ENCODE measurements around the gene ARAP2. TPM values are rescaled to one million over a fixed set of nuclear protein-coding genes. Genes with fewer than 3 reads are reported as not detected.

ARAP2 gene
- total and polyA plus RNA-seq, 2 donors (not counting 3 experiments of a cell fraction or from before 2014, with no cell fraction given) = not detected

DNA sequence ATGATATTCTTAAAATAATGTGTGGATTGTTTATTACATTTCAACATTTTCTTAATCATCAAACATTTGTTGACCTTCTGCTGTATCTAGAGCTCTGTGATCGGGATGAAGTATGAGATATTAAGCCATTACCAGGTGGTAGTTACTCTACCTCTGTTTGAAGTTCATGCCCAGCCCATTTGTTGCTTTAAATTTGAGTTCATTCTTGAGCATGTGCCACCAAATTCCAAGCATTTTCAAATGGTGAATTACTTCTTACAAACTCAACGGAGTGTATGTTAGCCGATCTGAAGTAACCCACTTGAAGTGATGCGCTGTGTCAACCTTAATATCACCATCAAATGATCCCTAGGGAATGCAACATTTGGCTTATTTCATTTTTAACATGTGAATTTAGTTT lies 29.8 kb upstream of the ARAP2 start:
- TF ChIP-seq JUN (IDR thresholded peaks at IDR 0.05; ENCODE audit: borderline replicate concordance, insufficient read depth, insufficient read length, low read depth) = no peak
- no peak for TF ChIP-seq GATA2 (IDR thresholded peaks at IDR 0.05; ENCODE audit: insufficient read depth, insufficient read length, low read depth, low read length)
- TF ChIP-seq CTCF (IDR thresholded peaks at IDR 0.05; ENCODE audit: extremely low read depth in 1 of 2, insufficient read depth in 1 of 2, low read depth in 1 of 2, low read length in 2 of 2) = no peak
- no peak for TF ChIP-seq EZH2 (IDR thresholded peaks at IDR 0.05; ENCODE audit: borderline replicate concordance, low read depth, low read length, severe bottlenecking)
- TF ChIP-seq POLR2AphosphoS5 (IDR thresholded peaks at IDR 0.05; ENCODE audit: insufficient read depth, low read depth, low read length) = no peak
- Histone ChIP-seq H3K9me3 (replicated peaks; ENCODE audit: control insufficient read depth, insufficient read depth, low read length) (no peaks in the 10 kb centered on the region), H3K4me2 (ENCODE audit: insufficient read depth, low read length) (no peak overlapping the region), H3K27me3 (ENCODE audit: control insufficient read depth in 2 of 2, insufficient read depth in 2 of 2, low read length in 2 of 2) (no peaks in the 10 kb centered on the region), H4K20me1 (replicated peaks; ENCODE audit: control insufficient read depth, extremely low read depth, insufficient read depth, low read length) (no peaks in the 10 kb centered on the region), H2AFZ (ENCODE audit: low read depth, low read length) (no peak overlapping the region), H3K4me1 (ENCODE audit: control insufficient read depth, extremely low read depth, insufficient read depth, low read length) (no peaks in the 10 kb centered on the region), H3K36me3 (ENCODE audit: control insufficient read depth in 2 of 2, extremely low read depth in 1 of 2, insufficient read depth in 2 of 2, low read length in 2 of 2) (no peaks in the 10 kb centered on the region), H3K4me3 (replicated peaks in 1 of 3; ENCODE audit: insufficient read depth in 1 of 3, low read depth in 1 of 3, low read length in 3 of 3) (no peak overlapping the region), H3K9ac (replicated peaks; ENCODE audit: extremely low read depth, insufficient read depth, low read length) (no peak overlapping the region), H3K9me1 (replicated peaks; ENCODE audit: control insufficient read depth, extremely low read depth, insufficient read depth, low read length) (no peaks in the 10 kb centered on the region), H3K79me2 (ENCODE audit: control insufficient read depth, insufficient read depth, low read length) (no peaks in the 10 kb centered on the region), H3K27ac (ENCODE audit: insufficient read depth, low read depth, low read length) (no peak overlapping the region)
- FAIRE-seq (no peak), DNase-seq (ENCODE audit: low read depth, low spot score) (no peak)
- no TSS peak for BruUV-seq (replicated peaks)
- CTCF ChIA-PET = no interaction called here
- dilution Hi-C loops (cut with MboI; ENCODE audit: extremely low pct_ligation_motif_present, low sequenced_read_pairs) (no loop called here), intact Hi-C loops (cut with micrococcal nuclease) (no loop called here)
- POLR2A ChIA-PET = no interaction called here

- no peak for DNase-seq (ENCODE audit: low read depth, low spot score)
- Histone ChIP-seq H2AFZ (ENCODE audit: low read depth, low read length) (no peak overlapping the region), H3K4me2 (ENCODE audit: insufficient read depth, low read length) (no peak overlapping the region), H3K36me3 (ENCODE audit: control insufficient read depth in 2 of 2, extremely low read depth in 1 of 2, insufficient read depth in 2 of 2, low read length in 2 of 2) (no peaks in the 10 kb centered on the region), H3K9me1 (replicated peaks; ENCODE audit: control insufficient read depth, extremely low read depth, insufficient read depth, low read length) (no peaks in the 10 kb centered on the region), H3K9ac (replicated peaks; ENCODE audit: extremely low read depth, insufficient read depth, low read length) (no peak overlapping the region), H3K27ac (ENCODE audit: insufficient read depth, low read depth, low read length) (no peak overlapping the region), H3K4me1 (ENCODE audit: control insufficient read depth, extremely low read depth, insufficient read depth, low read length) (no peaks in the 10 kb centered on the region), H3K9me3 (replicated peaks; ENCODE audit: control insufficient read depth, insufficient read depth, low read length) (no peaks in the 10 kb centered on the region), H3K79me2 (ENCODE audit: control insufficient read depth, insufficient read depth, low read length) (no peaks in the 10 kb centered on the region), H3K4me3 (replicated peaks in 1 of 3; ENCODE audit: insufficient read depth in 1 of 3, low read depth in 1 of 3, low read length in 3 of 3) (no peak overlapping the region), H4K20me1 (replicated peaks; ENCODE audit: control insufficient read depth, extremely low read depth, insufficient read depth, low read length) (no peaks in the 10 kb centered on the region), H3K27me3 (ENCODE audit: control insufficient read depth in 2 of 2, insufficient read depth in 2 of 2, low read length in 2 of 2) (no peaks in the 10 kb centered on the region)
- FAIRE-seq = no peak
- TF ChIP-seq FOS (IDR thresholded peaks at IDR 0.05; ENCODE audit: borderline replicate concordance, insufficient read depth, low read length) (no peak), POLR2AphosphoS5 (IDR thresholded peaks at IDR 0.05; ENCODE audit: insufficient read depth, low read depth, low read length) (no peak), JUN (IDR thresholded peaks at IDR 0.05; ENCODE audit: borderline replicate concordance, insufficient read depth, insufficient read length, low read depth) (no peak), EZH2 (IDR thresholded peaks at IDR 0.05; ENCODE audit: borderline replicate concordance, low read depth, low read length, severe bottlenecking) (no peak), MYC (IDR thresholded peaks at IDR 0.05; ENCODE audit: low read depth, low read length) (no peak), POLR2A (IDR thresholded peaks at IDR 0.05; ENCODE audit: low read depth, low read length) (no peak), CTCF (IDR thresholded peaks at IDR 0.05; ENCODE audit: extremely low read depth in 1 of 2, insufficient read depth in 1 of 2, low read depth in 1 of 2, low read length in 2 of 2) (no peak), GATA2 (IDR thresholded peaks at IDR 0.05; ENCODE audit: insufficient read depth, insufficient read length, low read depth, low read length) (no peak)
- TF ChIP-seq, protein P1, sequence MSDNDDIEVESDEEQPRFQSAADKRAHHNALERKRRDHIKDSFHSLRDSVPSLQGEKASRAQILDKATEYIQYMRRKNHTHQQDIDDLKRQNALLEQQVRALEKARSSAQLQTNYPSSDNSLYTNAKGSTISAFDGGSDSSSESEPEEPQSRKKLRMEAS (IDR thresholded peaks at IDR 0.05; ENCODE audit: insufficient read depth, insufficient read length) = no peak
- ChIA-PET POLR2A (no interaction called here), CTCF (no interaction called here)
- intact Hi-C loops (cut with micrococcal nuclease) (no loop called here), dilution Hi-C loops (cut with MboI; ENCODE audit: extremely low pct_ligation_motif_present, low sequenced_read_pairs) (no loop called here)
- BruUV-seq (replicated peaks) = no TSS peak
These were observed 29.0 kb upstream of the ARAP2 start for GRCh38 chr4:36273276-36273675.

Data from endothelial cell of umbilical vein (primary cell).